CD4-positive, alpha-beta memory T cell (primary cell): Measurements from ENCODE around the gene FKBP6. TPM values are rescaled to one million over a fixed set of nuclear protein-coding genes. Genes with fewer than 3 reads are reported as not detected.
"Not testable (repeated sequence)": the region's sequence is repeated elsewhere in the genome, so short reads cannot be mapped to it uniquely, and the experiment has no call there.

Experiments used
- CTCF ChIA-PET: fragments of 350-600 bp; sonication (Branson Sonifier 250); formaldehyde crosslinking; loops from one replicate; lab custom pipeline; 2021; ENCODE audit warnings: inconsistent platforms; ENCODE audit not compliant: partially characterized antibody; lab: Charles Lee
- POLR2A ChIA-PET: fragments of 350-600 bp; sonication (Branson Sonifier 250); formaldehyde crosslinking; loops from one replicate; lab custom pipeline; 2021; ENCODE audit not compliant: partially characterized antibody; lab: Charles Lee
- DNase-seq, 5 donors: peaks; one replicate each; pipeline versions ENCODE4 v3.0.0 to v3.0.0-alpha.2; 2020 to 2022; ENCODE audit warnings: mixed read lengths in 1 of 5
- H3K27ac ChIP-seq: one replicate; pipeline ENCODE4 v1.7.0; 2013; ENCODE audit warnings: low read depth, low read length
- H3K27me3 ChIP-seq: 2 replicates; pipeline ENCODE4 v1.7.0; 2013; ENCODE audit warnings: mild to moderate bottlenecking, low read length, moderate library complexity; ENCODE audit not compliant: insufficient read depth
- H3K36me3 ChIP-seq: 2 replicates; pipeline ENCODE4 v1.7.0; 2013; ENCODE audit warnings: mild to moderate bottlenecking, low read length, moderate library complexity; ENCODE audit not compliant: insufficient read depth
- H3K4me1 ChIP-seq: 2 replicates; pipeline ENCODE4 v1.7.0; 2013; ENCODE audit warnings: mild to moderate bottlenecking, low read length, moderate library complexity; ENCODE audit not compliant: insufficient read depth
- H3K4me3 ChIP-seq, 2 donors: one replicate each; pipeline ENCODE4 v1.7.0; 2013; ENCODE audit warnings: low read length in 2 of 2, mild to moderate bottlenecking in 1 of 2
- H3K9me3 ChIP-seq, 2 donors: one replicate each; pipeline ENCODE4 v1.7.0; 2013; ENCODE audit warnings: low read length in 2 of 2, control low read depth in 1 of 2; ENCODE audit not compliant: control insufficient read depth in 1 of 2
- H3K27ac Mint-ChIP-seq, 7 donors: one replicate each; pipeline ENCODE4 v1.8.0; 2020 to 2021; ENCODE audit warnings: mixed read lengths in 7 of 7, mild to moderate bottlenecking in 6 of 7, inconsistent platforms in 3 of 7, moderate library complexity in 3 of 7
- H3K27me3 Mint-ChIP-seq, 2 donors: one replicate each; pipeline ENCODE4 v1.8.0; 2020 to 2021; ENCODE audit warnings: mixed read lengths in 2 of 2
- H3K36me3 Mint-ChIP-seq, 2 donors: one replicate each; pipeline ENCODE4 v1.8.0; 2020 to 2021; ENCODE audit warnings: mixed read lengths in 2 of 2, inconsistent platforms in 1 of 2, mild to moderate bottlenecking in 1 of 2
- H3K4me1 Mint-ChIP-seq, 4 donors: one replicate each; pipeline ENCODE4 v1.8.0; 2020 to 2021; ENCODE audit warnings: mixed read lengths in 4 of 4, mild to moderate bottlenecking in 1 of 4
- H3K4me3 Mint-ChIP-seq, 8 donors: one replicate each; pipeline ENCODE4 v1.8.0; 2020 to 2021; ENCODE audit warnings: mixed read lengths in 8 of 8, mild to moderate bottlenecking in 7 of 8, moderate library complexity in 6 of 8, inconsistent platforms in 3 of 8
- H3K9me3 Mint-ChIP-seq, 8 donors: one replicate each; pipeline ENCODE4 v1.8.0; 2020 to 2021; ENCODE audit warnings: mixed read lengths in 8 of 8, mild to moderate bottlenecking in 5 of 8, inconsistent platforms in 3 of 8, moderate library complexity in 1 of 8
- intact Hi-C: fragments of 100-400 bp; cut with micrococcal nuclease; formaldehyde crosslinking; loops from one replicate; pipeline ENCODE4 v1.15.1; 2023
- polyA plus RNA-seq, 2 donors: library from polyadenylated mRNA; unstranded; fragments of 300-500 nt; fragmentation: Illumina TruSeq; gene quantifications; one replicate each; pipeline ENCODE4 v1.2.3, GENCODE V29; 2021
- total RNA-seq, 2 experiments: library from RNA; stranded (reverse); gene quantifications; one replicate each; pipeline ENCODE4 v1.2.3, GENCODE V29; 2021

Gene FKBP6
- not detected for total RNA-seq
- not detected for polyA plus RNA-seq

- H3K9me3 Mint-ChIP-seq, intact Hi-C loops, H3K36me3 ChIP-seq, DNase-seq, H3K4me3 Mint-ChIP-seq, H3K27me3 Mint-ChIP-seq, POLR2A ChIA-PET, H3K27ac ChIP-seq, CTCF ChIA-PET, H3K36me3 Mint-ChIP-seq, H3K9me3 ChIP-seq, H3K4me3 ChIP-seq, H3K4me1 ChIP-seq, H3K27me3 ChIP-seq: not testable (repeated sequence)
- Mint-ChIP-seq H3K4me1 (peaks cover 0 to 11% (median 8%) of the 10 kb centered on the region in 4 donors), H3K27ac (peak within 1 kb of the TSS in 1 of 7 donors; percentile 90)
These were observed at the start of gene FKBP6, which contains the start of gene TRIM50 for GRCh38 chr7:73327922-73328321. FKBP6 (plus strand) TSS chr7:73328161; CDS start chr7:73328429, 268 bp downstream. TRIM50 (minus strand) TSS chr7:73328082; CDS start chr7:73324787, 3,295 bp downstream.

- H3K27ac Mint-ChIP-seq, H3K27me3 ChIP-seq, H3K4me3 ChIP-seq, POLR2A ChIA-PET, H3K4me1 Mint-ChIP-seq, H3K36me3 ChIP-seq, H3K36me3 Mint-ChIP-seq, H3K9me3 ChIP-seq, DNase-seq, H3K4me1 ChIP-seq, H3K9me3 Mint-ChIP-seq, H3K4me3 Mint-ChIP-seq, H3K27me3 Mint-ChIP-seq, intact Hi-C loops, CTCF ChIA-PET, H3K27ac ChIP-seq: not testable (repeated sequence)
These were observed 30.7 kb upstream of the FKBP6 start for GRCh38 chr7:73297235-73297634.

- H3K36me3 Mint-ChIP-seq, H3K27ac Mint-ChIP-seq, H3K4me1 ChIP-seq, POLR2A ChIA-PET, H3K27me3 Mint-ChIP-seq, H3K4me3 Mint-ChIP-seq, H3K27me3 ChIP-seq, intact Hi-C loops, H3K27ac ChIP-seq, DNase-seq, CTCF ChIA-PET, H3K9me3 Mint-ChIP-seq, H3K4me3 ChIP-seq, H3K9me3 ChIP-seq, H3K4me1 Mint-ChIP-seq, H3K36me3 ChIP-seq: not testable (repeated sequence)
These were observed 30.3 kb upstream of the FKBP6 start for GRCh38 chr7:73297706-73298105.

- H3K9me3 ChIP-seq, H3K9me3 Mint-ChIP-seq, DNase-seq, H3K4me3 ChIP-seq, H3K27ac ChIP-seq, H3K4me3 Mint-ChIP-seq, CTCF ChIA-PET, intact Hi-C loops, H3K4me1 Mint-ChIP-seq, H3K36me3 ChIP-seq, H3K27me3 ChIP-seq, H3K27ac Mint-ChIP-seq, POLR2A ChIA-PET, H3K27me3 Mint-ChIP-seq, H3K4me1 ChIP-seq: not testable (repeated sequence)
- peaks cover 11 to 16% of the 10 kb centered on the region in 2 donors for H3K36me3 Mint-ChIP-seq
These were observed 28.1 kb upstream of the FKBP6 start for GRCh38 chr7:73299812-73300211.

- H3K27ac Mint-ChIP-seq, POLR2A ChIA-PET, H3K4me3 ChIP-seq, DNase-seq, CTCF ChIA-PET, H3K9me3 ChIP-seq, H3K27ac ChIP-seq, H3K27me3 Mint-ChIP-seq, H3K4me1 ChIP-seq, H3K4me1 Mint-ChIP-seq, H3K9me3 Mint-ChIP-seq, H3K27me3 ChIP-seq, H3K4me3 Mint-ChIP-seq, intact Hi-C loops: not testable (repeated sequence)
- H3K36me3 Mint-ChIP-seq, result peaks cover 16 to 23% of the 10 kb centered on the region in 2 donors
- peaks cover 17% of the 10 kb centered on the region for H3K36me3 ChIP-seq
These were observed 26.9 kb upstream of the FKBP6 start for GRCh38 chr7:73301108-73301507.

GRCh38 chr7:73302846-73303245 is 25.1 kb upstream of the FKBP6 start:
- H3K36me3 ChIP-seq, result peaks cover 25% of the 10 kb centered on the region
- H3K27ac ChIP-seq, CTCF ChIA-PET, DNase-seq, H3K9me3 ChIP-seq, POLR2A ChIA-PET, H3K27me3 Mint-ChIP-seq, H3K27ac Mint-ChIP-seq, H3K4me3 Mint-ChIP-seq, intact Hi-C loops, H3K4me1 ChIP-seq, H3K4me3 ChIP-seq, H3K27me3 ChIP-seq, H3K9me3 Mint-ChIP-seq: not testable (repeated sequence)
- H3K4me1 Mint-ChIP-seq, result peaks cover 10 to 21% (median 15%) of the 10 kb centered on the region in 4 donors
- H3K36me3 Mint-ChIP-seq, result peaks cover 28 to 36% of the 10 kb centered on the region in 2 donors

- Histone ChIP-seq H3K4me3 (no peak overlapping the region), H3K4me1 (peaks cover 10% of the 10 kb centered on the region), H3K27me3 (no peaks in the 10 kb centered on the region), H3K27ac (no peak overlapping the region), H3K9me3 (no peaks in the 10 kb centered on the region), H3K36me3 (peaks cover 25% of the 10 kb centered on the region)
- Mint-ChIP-seq H3K4me3 (no peak overlapping the region), H3K27ac (no peak overlapping the region), H3K4me1 (peaks cover 13 to 28% (median 20%) of the 10 kb centered on the region in 4 donors), H3K36me3 (peaks cover 29 to 42% of the 10 kb centered on the region in 2 donors), H3K27me3 (no peaks in the 10 kb centered on the region), H3K9me3 (no peaks in the 10 kb centered on the region)
- DNase-seq, result no peak
- POLR2A ChIA-PET, result no interaction called here
- CTCF ChIA-PET, result no interaction called here
- intact Hi-C loops, result no loop called here
These were observed 24.4 kb upstream of the FKBP6 start for GRCh38 chr7:73303546-73303945.

- no peak for DNase-seq
- intact Hi-C loops, result no loop called here
These were observed 23.9 kb upstream of the FKBP6 start for GRCh38 chr7:73304071-73304470.

More at GRCh38 chr7:73304071-73304470, 23.9 kb upstream of the FKBP6 start:
- Mint-ChIP-seq H3K27ac (no peak overlapping the region), H3K4me3 (no peak overlapping the region), H3K36me3 (peaks cover 32 to 46% of the 10 kb centered on the region in 2 donors), H3K27me3 (no peaks in the 10 kb centered on the region), H3K9me3 (no peaks in the 10 kb centered on the region), H3K4me1 (peaks cover 16 to 34% (median 24%) of the 10 kb centered on the region in 4 donors)
- H3K27ac ChIP-seq, result no peak overlapping the region
- no peak overlapping the region for H3K4me3 ChIP-seq
- H3K27me3 ChIP-seq, result no peaks in the 10 kb centered on the region
- H3K4me1 ChIP-seq, result peaks cover 12% of the 10 kb centered on the region
- no peaks in the 10 kb centered on the region for H3K9me3 ChIP-seq
- ChIA-PET POLR2A (no interaction called here), CTCF (no interaction called here)
- H3K36me3 ChIP-seq, result peaks cover 25% of the 10 kb centered on the region
